ENCODE results near the gene VPS29.

VPS29 gene

GRCh38 chr12:110444455-110444854 is 57.5 kb downstream of the VPS29 start:
- no peak for DNase-seq
